Central memory CD8-positive, alpha-beta T cell (primary cell): Measurements from ENCODE around the gene COL2A1.

ENCODE experiments used
- ATAC-seq: fragments of 150-1000 bp; cut with Tn5 transposase; replicated peaks from 2 replicates; pipeline ENCODE4 v1.10.0; 2022; ENCODE audit warnings: mild to moderate bottlenecking, moderate FRiP score, moderate number of reproducible peaks; ENCODE audit not compliant: poor library complexity, severe bottlenecking; ENCODE audit errors: extremely low read depth
- DNase-seq, 2 donors: peaks; one replicate each; pipeline ENCODE4 v3.0.0; 2021; ENCODE audit warnings: low spot score in 2 of 2
- H3K27ac Mint-ChIP-seq: one replicate; pipeline ENCODE4 v1.8.0; 2022; ENCODE audit warnings: low read depth, mild to moderate bottlenecking, moderate library complexity, mixed read lengths
- H3K27me3 Mint-ChIP-seq: one replicate; pipeline ENCODE4 v1.8.0; 2022; ENCODE audit warnings: mixed read lengths
- H3K36me3 Mint-ChIP-seq: one replicate; pipeline ENCODE4 v1.8.0; 2022; ENCODE audit warnings: mild to moderate bottlenecking, moderate library complexity, mixed read lengths; ENCODE audit not compliant: insufficient read depth
- H3K4me1 Mint-ChIP-seq: one replicate; pipeline ENCODE4 v1.8.0; 2022; ENCODE audit warnings: mixed read lengths
- H3K4me3 Mint-ChIP-seq: one replicate; pipeline ENCODE4 v1.8.0; 2022; ENCODE audit warnings: mild to moderate bottlenecking, moderate library complexity, mixed read lengths
- H3K9me3 Mint-ChIP-seq: one replicate; pipeline ENCODE4 v1.8.0; 2022; ENCODE audit warnings: mixed read lengths

The COL2A1 gene

DNA sequence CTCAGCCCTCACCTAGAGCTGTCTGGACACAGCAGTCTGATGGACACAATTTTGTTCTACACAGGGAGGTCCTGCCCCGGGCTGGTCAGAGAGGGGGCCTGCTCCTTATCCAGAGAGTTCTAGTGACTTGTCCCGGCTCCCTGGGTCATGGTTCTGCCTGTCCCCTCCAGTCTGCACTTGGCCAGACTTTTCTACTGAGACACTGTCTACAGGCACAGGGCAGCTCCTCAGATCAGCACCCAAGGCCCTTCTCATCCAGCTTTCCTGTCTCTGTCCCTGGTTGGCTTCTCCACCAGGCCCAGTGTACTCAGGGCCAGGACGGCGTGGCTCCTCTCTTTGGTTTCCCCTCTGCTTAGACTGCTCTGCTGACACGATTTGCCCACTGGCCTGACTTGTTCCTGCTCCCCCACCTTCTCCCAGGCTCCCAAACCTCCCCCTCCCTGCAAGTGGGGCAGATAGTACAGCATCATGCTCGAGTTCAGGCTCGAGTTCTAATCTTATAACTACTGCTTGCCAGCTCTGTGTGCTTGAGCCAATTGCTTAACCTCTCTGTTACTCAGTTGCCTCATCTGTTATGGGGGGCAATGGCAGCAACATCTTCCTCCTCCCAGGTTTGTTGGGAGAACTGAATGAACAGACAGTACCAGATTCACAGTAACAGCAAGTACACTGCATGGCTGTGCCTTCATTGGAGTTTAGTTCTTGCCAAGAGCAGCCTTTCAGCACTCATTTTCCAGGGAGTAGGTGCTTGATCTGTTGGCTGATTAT is 22.0 kb upstream of the COL2A1 start:
- Mint-ChIP-seq H3K36me3 (no peaks in the 10 kb centered on the region), H3K27me3 (peaks cover 47% of the 10 kb centered on the region), H3K4me1 (no peaks in the 10 kb centered on the region), H3K9me3 (no peaks in the 10 kb centered on the region), H3K27ac (no peak overlapping the region), H3K4me3 (no peak overlapping the region)
- ATAC-seq (no peak), DNase-seq (no peak)

DNA sequence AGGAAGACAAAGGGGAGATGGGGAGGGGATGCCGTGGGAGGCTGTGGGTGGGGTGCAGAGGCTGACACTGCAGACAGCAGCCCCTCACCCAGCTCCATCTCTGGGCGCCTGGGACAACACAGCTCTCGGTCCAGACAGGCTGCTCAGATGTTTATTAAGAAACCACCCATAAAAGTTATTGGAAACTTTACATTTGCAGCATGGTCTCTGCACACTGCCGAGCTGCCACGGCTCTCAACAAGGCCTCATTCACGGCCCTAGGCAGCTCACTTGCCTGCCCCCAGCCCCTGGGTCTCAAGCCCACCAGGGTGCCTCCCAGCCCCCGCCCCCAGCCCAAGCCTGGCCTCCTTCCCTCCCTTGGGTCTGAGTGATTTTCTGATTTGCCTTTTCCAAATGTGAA is 21.0 kb upstream of the COL2A1 start:
- Mint-ChIP-seq H3K9me3 (no peaks in the 10 kb centered on the region), H3K4me1 (no peaks in the 10 kb centered on the region), H3K4me3 (no peak overlapping the region), H3K36me3 (no peaks in the 10 kb centered on the region), H3K27ac (no peak overlapping the region), H3K27me3 (peaks cover 56% of the 10 kb centered on the region)
- DNase-seq (no peak), ATAC-seq (no peak)

DNA sequence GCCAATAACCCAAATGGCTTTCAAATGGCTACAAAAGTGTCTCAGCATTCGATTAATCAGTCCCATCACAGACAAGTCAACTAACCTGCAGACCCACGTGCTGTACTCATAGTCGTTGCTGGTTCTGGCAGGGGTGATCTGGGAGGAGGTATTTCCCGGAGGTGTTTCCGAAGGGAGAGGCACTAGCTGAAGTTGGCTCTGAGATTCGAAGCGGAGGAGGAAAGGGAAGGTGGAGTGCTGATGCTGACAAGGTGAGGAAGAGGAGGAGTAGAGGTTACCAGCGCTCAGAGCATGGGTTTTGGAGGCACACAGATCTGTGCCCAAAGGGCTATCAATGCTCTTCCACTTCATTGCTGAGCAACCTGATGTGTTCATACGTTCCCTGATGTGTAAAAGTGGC is 20.5 kb upstream of the COL2A1 start:
- no peak for DNase-seq

DNA sequence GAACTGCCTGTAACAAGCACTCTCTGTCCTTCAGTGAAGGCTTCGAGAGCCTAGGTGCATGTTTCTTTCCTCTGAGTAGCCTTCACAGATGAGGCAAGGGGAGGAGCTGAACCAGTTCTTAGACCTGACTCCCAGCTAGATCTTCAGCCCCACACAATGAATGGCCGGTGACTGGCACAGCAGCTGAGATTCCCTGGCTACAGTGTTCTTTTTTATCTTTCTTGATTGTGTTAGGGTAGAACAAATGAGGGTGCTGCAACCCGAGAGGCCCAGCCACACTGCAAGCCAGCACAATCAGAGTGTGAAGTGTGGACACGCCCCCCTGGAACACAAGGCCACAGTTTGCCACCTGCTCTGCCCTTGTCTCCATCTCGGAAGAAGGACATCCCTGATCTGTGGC is 19.1 kb upstream of the COL2A1 start:
- H3K4me3 Mint-ChIP-seq = no peak overlapping the region
- H3K27ac Mint-ChIP-seq = no peak overlapping the region
- H3K9me3 Mint-ChIP-seq = no peaks in the 10 kb centered on the region
- ATAC-seq (no peak), DNase-seq (no peak)
- no peaks in the 10 kb centered on the region for H3K36me3 Mint-ChIP-seq
- H3K27me3 Mint-ChIP-seq = peaks cover 75% of the 10 kb centered on the region
- H3K4me1 Mint-ChIP-seq = no peaks in the 10 kb centered on the region

More for the DNA sequence above, 20.5 kb upstream of the COL2A1 start:
- Mint-ChIP-seq H3K4me1 (no peaks in the 10 kb centered on the region), H3K27ac (no peak overlapping the region), H3K4me3 (no peak overlapping the region), H3K36me3 (no peaks in the 10 kb centered on the region), H3K9me3 (no peaks in the 10 kb centered on the region), H3K27me3 (peaks cover 61% of the 10 kb centered on the region)
- ATAC-seq = no peak

DNA sequence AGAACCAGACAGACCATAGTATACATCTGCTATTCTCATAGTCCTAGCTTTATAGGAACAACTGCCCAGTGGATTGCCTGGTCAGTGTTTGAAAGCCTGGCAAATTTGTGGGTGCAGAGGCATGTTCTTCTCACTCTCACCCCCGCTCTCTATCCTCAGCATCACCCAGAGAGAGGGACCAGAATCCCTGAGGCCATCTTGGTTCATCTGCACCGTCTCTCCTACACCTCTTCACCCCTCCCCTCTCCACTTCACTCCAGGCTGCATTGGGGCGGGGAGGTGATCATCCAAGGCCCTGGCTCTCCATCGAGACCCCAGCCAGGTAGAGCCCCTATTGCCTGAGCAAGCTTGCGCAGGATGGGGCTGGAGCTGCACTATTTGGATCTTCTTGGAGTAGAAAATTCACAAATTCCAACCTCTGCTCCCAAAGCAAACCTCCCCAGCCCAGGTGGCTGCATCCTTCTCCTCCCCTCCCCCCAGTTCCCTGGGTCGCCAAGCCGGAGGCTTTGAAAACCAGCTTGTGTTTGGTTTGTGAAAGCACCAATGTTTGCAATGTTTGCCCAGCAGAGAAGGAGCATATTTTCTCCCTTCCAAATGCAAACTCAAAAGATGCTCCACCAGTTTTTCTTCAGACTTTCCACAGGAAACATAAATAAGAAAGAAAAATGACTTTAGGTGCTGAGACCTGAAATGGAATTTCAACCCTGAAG is 18.6 kb upstream of the COL2A1 start:
- no peak overlapping the region for H3K27ac Mint-ChIP-seq
- DNase-seq (no peak), ATAC-seq (no peak)
- no peaks in the 10 kb centered on the region for H3K4me1 Mint-ChIP-seq
- H3K4me3 Mint-ChIP-seq = no peak overlapping the region
- H3K36me3 Mint-ChIP-seq = no peaks in the 10 kb centered on the region
- no peaks in the 10 kb centered on the region for H3K9me3 Mint-ChIP-seq
- peaks cover 78% of the 10 kb centered on the region for H3K27me3 Mint-ChIP-seq

DNA sequence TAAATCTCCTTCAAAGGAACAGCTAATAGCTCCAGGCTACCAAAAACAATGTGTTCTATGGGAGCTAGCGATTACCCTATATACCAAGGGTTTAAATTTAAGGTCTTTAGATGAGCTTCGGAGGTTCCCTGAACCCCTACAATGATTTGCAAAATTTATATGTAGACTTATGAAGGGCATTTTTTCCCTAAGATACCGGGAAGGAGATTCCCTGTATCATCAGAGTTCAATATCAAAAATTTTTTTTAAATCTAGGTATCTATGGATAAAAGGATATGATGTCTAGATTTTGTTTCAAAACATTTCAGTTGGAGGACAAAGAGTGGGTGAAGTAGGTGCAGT is 17.9 kb upstream of the COL2A1 start:
- no peaks in the 10 kb centered on the region for H3K9me3 Mint-ChIP-seq
- H3K36me3 Mint-ChIP-seq = no peaks in the 10 kb centered on the region
- ATAC-seq = no peak
- H3K4me1 Mint-ChIP-seq = no peaks in the 10 kb centered on the region
- H3K27me3 Mint-ChIP-seq = peaks cover 78% of the 10 kb centered on the region
- no peak overlapping the region for H3K27ac Mint-ChIP-seq
- no peak for DNase-seq
- H3K4me3 Mint-ChIP-seq = no peak overlapping the region

DNA sequence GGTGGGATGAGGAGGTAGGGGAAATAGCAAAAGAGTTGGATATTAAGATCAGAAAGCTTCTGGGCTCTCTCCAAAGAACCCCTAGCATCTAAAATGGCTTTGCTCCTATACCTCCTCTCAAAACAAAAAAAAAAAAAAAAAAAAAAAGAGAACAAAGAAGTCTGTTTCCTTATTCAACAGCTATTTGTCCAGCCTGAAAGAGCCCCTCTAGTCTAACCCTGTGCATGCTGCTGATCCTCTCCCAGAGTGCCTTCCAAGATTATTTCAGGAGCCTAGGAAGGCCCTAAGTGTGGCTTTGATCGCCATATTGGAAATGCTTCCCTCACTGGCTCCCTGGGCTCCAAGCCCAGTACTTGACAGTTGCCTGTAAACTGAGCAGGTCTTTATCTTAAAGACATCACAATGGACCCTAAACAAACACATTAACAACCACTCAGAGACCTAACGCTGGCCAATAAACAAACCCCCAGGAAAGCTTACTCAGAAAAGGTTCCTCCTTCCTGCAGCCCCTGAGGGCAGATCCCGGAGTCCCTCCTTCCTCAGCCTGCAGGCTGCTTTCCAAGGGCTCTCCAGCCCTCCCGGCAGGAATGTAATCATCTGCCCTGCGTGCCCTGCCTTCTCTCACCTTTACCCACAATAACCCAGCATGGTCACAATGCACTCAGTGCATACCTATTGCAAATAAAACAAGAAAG is 17.4 kb upstream of the COL2A1 start:
- Mint-ChIP-seq H3K4me3 (no peak overlapping the region), H3K4me1 (no peaks in the 10 kb centered on the region), H3K9me3 (no peaks in the 10 kb centered on the region), H3K36me3 (no peaks in the 10 kb centered on the region), H3K27me3 (peaks cover 81% of the 10 kb centered on the region), H3K27ac (no peak overlapping the region)
- no peak for DNase-seq
- no peak for ATAC-seq

DNA sequence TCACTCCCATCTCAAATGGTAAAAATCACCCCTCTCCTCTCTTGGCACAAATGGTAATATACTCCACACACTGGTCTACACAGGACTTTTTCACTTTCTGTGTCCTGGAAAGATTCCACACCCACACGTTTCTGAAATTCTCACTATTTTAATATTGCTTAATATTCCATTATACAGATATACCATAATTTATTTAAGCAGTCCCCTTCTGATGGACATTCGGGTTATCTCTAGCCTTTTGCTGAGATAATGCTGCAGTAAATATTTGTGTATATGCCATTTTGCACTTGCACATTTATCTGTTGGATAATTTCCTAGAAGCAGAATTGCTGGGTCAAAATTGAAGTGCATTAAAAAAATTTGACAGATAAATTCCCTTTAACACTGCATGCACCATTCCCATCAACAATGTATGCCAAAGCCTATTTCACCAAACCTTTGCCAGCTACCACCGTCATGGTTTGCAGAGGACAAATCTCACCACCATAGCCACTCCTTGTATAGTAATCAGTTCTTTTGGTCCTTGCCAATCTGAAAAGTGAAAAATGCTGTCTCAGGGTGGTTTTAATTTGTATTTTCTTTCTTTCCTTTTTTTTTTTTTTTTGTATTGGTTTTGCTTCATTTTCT is 15.5 kb upstream of the COL2A1 start:
- no peak overlapping the region for H3K27ac Mint-ChIP-seq
- H3K4me1 Mint-ChIP-seq = no peaks in the 10 kb centered on the region
- DNase-seq (no peak), ATAC-seq (no peak)
- peaks cover 93% of the 10 kb centered on the region for H3K27me3 Mint-ChIP-seq
- no peak overlapping the region for H3K4me3 Mint-ChIP-seq
- no peaks in the 10 kb centered on the region for H3K9me3 Mint-ChIP-seq
- H3K36me3 Mint-ChIP-seq = no peaks in the 10 kb centered on the region

DNA sequence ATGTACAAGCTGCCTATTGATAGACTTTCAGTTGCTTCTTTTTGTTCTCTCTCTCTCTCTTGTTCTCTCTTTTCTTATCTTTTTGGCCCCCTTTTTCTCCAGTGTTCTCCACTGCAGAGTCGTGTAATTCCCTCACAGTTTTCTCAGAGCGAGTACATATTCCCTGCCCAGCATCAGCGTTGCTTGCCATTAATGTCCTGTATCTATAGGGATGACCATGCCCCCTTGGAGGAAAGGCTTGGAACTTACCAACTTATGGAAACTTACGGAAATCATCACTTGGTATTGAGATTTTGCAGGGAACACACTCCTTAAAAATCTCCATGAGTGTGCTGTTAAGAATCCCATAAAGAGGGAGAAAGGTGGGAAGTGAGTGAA is 14.3 kb upstream of the COL2A1 start:
- ATAC-seq (no peak), DNase-seq (no peak)
- peaks cover 82% of the 10 kb centered on the region for H3K27me3 Mint-ChIP-seq
- H3K9me3 Mint-ChIP-seq = no peaks in the 10 kb centered on the region
- no peak overlapping the region for H3K4me3 Mint-ChIP-seq
- no peak overlapping the region for H3K27ac Mint-ChIP-seq
- H3K36me3 Mint-ChIP-seq = no peaks in the 10 kb centered on the region
- H3K4me1 Mint-ChIP-seq = no peaks in the 10 kb centered on the region

DNA sequence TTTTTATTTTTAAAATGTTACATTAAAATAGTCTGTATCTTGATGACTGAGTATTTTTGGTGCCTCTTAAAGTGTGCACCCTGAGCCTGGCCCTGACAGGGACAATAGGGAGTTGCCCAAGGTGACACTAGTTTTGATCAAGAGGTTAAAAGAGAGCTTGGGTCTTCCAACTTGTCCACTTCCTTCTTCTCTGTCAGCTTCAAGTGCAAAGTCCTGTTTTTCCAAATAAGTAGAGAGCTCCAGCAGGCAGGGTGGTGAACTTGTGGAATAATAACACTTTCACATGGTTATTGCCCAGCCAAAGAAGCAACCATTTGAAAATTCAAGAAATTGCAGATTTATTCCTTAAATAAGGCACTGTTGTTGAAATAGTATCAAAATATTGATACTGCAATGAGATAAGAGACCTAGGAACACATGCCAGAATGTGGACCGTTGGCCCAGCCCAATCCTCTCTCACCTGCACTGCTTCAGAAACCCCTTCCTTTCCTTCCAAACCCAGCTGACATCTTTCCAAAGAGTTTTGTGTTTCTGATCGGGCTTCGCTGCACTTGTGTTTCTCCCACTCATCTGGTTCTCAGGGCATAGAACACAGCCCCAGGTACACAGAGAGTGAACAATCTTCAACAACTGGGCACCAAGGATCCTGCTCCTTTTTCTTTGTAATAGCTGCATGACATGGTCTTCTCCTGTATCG is 13.8 kb upstream of the COL2A1 start:
- no peak for ATAC-seq
- no peak overlapping the region for H3K4me3 Mint-ChIP-seq
- H3K36me3 Mint-ChIP-seq = no peaks in the 10 kb centered on the region
- H3K27me3 Mint-ChIP-seq = peaks cover 78% of the 10 kb centered on the region
- H3K27ac Mint-ChIP-seq = no peak overlapping the region
- H3K9me3 Mint-ChIP-seq = no peaks in the 10 kb centered on the region
- no peaks in the 10 kb centered on the region for H3K4me1 Mint-ChIP-seq
- DNase-seq = no peak

DNA sequence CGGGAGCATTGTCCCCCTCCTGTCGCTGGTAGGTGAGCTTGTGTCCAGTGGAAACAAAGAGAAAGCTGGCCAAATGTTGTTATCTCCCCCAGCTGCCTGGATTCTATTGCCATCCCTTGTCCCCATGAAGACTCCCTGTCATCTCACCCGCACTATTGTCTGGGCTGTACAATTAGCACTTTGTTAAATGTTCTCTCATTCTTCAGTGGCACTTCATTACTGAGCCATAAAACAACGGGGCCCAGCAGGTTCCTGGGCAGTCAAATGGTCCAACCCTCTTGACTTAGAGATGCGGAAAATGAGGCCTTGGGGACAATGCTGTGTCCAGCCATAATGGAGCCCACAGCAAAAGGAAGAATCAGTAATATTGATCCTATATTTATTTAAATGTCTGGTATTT is 13.2 kb upstream of the COL2A1 start:
- Mint-ChIP-seq H3K27me3 (peaks cover 78% of the 10 kb centered on the region), H3K4me1 (no peaks in the 10 kb centered on the region), H3K27ac (no peak overlapping the region), H3K4me3 (no peak overlapping the region), H3K36me3 (no peaks in the 10 kb centered on the region), H3K9me3 (no peaks in the 10 kb centered on the region)
- ATAC-seq (no peak), DNase-seq (no peak)

DNA sequence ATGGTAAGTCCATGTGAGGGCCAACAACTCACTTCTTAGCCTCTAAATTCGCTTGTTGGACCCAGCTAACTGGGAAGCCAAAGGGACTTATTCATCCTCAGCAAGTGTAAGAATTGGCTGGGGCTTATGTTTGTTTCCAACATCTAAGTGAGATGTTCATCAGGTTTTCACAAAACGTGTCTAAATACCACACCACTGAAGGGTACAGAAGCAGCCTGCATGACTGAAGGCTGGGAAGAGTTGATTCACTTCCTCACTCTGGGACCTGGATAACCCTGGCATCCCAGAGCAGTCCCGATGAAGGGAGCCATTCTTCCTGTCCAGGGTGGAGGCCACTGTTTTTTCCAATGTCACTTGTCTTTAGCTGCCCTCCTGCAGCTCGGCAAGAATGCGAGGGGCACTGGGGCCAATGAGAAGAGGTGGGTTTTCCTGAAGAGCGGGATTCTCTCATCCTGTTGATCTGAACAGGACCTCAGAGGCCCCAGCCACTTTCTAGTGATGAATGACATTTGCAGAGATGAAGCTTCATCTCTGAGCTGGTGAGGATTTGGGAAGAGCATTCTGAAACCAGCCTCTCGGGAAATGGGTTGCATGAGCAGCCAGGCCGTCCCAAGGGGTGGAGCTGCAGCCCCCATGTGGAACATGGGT is 12.2 kb upstream of the COL2A1 start:
- Mint-ChIP-seq H3K4me3 (no peak overlapping the region), H3K27ac (no peak overlapping the region), H3K4me1 (no peaks in the 10 kb centered on the region), H3K36me3 (no peaks in the 10 kb centered on the region), H3K27me3 (peaks cover 78% of the 10 kb centered on the region), H3K9me3 (no peaks in the 10 kb centered on the region)
- ATAC-seq = no peak
- DNase-seq = no peak
